ENCODE data around the gene TMEM41A. TPM values are rescaled to one million over a fixed set of nuclear protein-coding genes. Genes with fewer than 3 reads are reported as not detected.

Gene TMEM41A
- total RNA-seq, 1 experiment from 2014 or later: 29.9 TPM

DNA sequence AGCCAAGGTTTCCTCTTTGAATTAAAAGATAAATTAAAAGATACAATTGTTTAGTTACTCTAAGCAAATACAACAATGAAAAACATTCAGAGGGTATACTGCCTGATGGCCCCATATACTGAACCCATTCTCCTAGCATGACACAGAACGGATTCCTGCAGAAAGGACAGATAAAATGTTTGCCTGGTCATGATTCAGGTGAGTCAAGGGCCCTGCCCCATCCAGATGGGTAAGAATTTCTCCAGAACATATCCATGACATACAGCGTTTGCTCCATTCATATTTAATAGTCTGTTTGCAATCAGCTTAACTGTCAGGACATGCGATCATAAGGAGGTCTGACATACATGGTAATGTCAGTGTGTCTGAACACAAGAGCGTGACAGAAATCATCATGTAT, 8.6 kb downstream of the TMEM41A start:
- Histone ChIP-seq H3K36me3 (ENCODE audit: insufficient read depth, low read length, poor library complexity, severe bottlenecking) (peaks cover 29% of the 10 kb centered on the region), H3K27ac (ENCODE audit: low read depth, low read length, poor library complexity, severe bottlenecking) (no peak overlapping the region), H3K4me1 (ENCODE audit: insufficient read depth, low read length, poor library complexity, severe bottlenecking) (no peaks in the 10 kb centered on the region), H3K9me3 (ENCODE audit: low read depth, low read length, poor library complexity, severe bottlenecking) (no peaks in the 10 kb centered on the region), H3K4me3 (ENCODE audit: low read depth, low read length, poor library complexity, severe bottlenecking) (no peak overlapping the region), H3K27me3 (replicated peaks; ENCODE audit: insufficient read depth, low read depth, low read length, poor library complexity) (no peaks in the 10 kb centered on the region)
- no TSS peak for BruUV-seq (replicated peaks)
- TF ChIP-seq, protein P1, sequence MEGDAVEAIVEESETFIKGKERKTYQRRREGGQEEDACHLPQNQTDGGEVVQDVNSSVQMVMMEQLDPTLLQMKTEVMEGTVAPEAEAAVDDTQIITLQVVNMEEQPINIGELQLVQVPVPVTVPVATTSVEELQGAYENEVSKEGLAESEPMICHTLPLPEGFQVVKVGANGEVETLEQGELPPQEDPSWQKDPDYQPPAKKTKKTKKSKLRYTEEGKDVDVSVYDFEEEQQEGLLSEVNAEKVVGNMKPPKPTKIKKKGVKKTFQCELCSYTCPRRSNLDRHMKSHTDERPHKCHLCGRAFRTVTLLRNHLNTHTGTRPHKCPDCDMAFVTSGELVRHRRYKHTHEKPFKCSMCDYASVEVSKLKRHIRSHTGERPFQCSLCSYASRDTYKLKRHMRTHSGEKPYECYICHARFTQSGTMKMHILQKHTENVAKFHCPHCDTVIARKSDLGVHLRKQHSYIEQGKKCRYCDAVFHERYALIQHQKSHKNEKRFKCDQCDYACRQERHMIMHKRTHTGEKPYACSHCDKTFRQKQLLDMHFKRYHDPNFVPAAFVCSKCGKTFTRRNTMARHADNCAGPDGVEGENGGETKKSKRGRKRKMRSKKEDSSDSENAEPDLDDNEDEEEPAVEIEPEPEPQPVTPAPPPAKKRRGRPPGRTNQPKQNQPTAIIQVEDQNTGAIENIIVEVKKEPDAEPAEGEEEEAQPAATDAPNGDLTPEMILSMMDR (conservative IDR thresholded peaks at IDR 0.05; ENCODE audit: low read depth, low read length): no peak
- no peak for TF ChIP-seq EZH2 (IDR thresholded peaks at IDR 0.05; ENCODE audit: borderline replicate concordance, low read depth, low read length, poor library complexity, severe bottlenecking)
- CTCF ChIA-PET: no interaction called here
- intact Hi-C loops (cut with micrococcal nuclease; ENCODE audit: unreplicated experiment): no loop called here
- POLR2A ChIA-PET (ENCODE audit: low non-redundant PET): no interaction called here
- DNase-seq (ENCODE audit: low spot score): no peak

DNA sequence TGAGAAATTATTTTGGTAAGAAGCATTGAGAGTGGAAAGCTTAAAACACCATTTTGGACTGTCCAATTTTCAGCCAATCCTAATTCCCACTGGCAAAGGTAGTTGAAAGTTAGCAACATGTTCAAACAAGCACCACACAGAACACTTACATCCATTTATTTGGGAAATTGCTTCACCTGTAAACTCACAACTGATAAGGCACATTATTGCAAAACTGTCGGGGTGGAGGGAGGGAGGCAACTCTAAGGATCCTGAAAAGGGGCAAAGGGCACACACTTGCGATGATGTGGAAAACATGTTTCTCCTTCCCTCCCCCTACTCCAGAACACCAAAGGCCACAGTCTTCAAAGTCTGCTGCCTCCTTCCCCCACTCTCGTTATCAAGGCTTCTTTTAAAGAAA, 9.4 kb downstream of the TMEM41A start:
- Histone ChIP-seq H3K27me3 (replicated peaks; ENCODE audit: insufficient read depth, low read depth, low read length, poor library complexity) (no peaks in the 10 kb centered on the region), H3K4me3 (ENCODE audit: low read depth, low read length, poor library complexity, severe bottlenecking) (no peak overlapping the region), H3K36me3 (ENCODE audit: insufficient read depth, low read length, poor library complexity, severe bottlenecking) (peaks cover 24% of the 10 kb centered on the region), H3K27ac (ENCODE audit: low read depth, low read length, poor library complexity, severe bottlenecking) (no peak overlapping the region), H3K9me3 (ENCODE audit: low read depth, low read length, poor library complexity, severe bottlenecking) (no peaks in the 10 kb centered on the region), H3K4me1 (ENCODE audit: insufficient read depth, low read length, poor library complexity, severe bottlenecking) (no peaks in the 10 kb centered on the region)
- DNase-seq (ENCODE audit: low spot score): no peak
- no TSS peak for BruUV-seq (replicated peaks)
- TF ChIP-seq EZH2 (IDR thresholded peaks at IDR 0.05; ENCODE audit: borderline replicate concordance, low read depth, low read length, poor library complexity, severe bottlenecking): no peak
- TF ChIP-seq, protein P1 (conservative IDR thresholded peaks at IDR 0.05; ENCODE audit: low read depth, low read length): no peak
- intact Hi-C loops (cut with micrococcal nuclease; ENCODE audit: unreplicated experiment): no loop called here
- ChIA-PET CTCF (no interaction called here), POLR2A (ENCODE audit: low non-redundant PET) (no interaction called here)

DNA sequence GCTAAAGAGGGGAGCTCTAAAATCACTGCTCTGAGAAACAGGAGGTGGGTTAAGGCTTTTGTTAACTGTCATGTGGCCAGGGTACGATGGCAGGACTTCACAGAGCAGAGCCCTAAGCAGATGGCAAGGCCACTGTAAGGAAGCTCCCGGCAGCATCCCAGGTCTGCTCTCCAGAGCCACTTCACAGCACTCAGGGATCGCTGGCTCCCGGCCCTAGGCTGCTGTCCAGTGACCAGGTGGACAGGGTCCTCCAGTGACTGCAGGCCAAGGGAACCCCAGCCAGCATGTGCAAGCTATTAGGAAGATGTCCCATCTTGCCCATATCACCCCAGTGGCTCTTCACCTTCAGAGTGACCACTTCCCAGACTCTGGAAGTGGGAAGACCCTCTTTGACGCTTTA, 10.4 kb downstream of the TMEM41A start:
- ChIA-PET POLR2A (ENCODE audit: low non-redundant PET) (no interaction called here), CTCF (no interaction called here)
- no TSS peak for BruUV-seq (replicated peaks)
- Histone ChIP-seq H3K36me3 (ENCODE audit: insufficient read depth, low read length, poor library complexity, severe bottlenecking) (peaks cover 16% of the 10 kb centered on the region), H3K4me3 (ENCODE audit: low read depth, low read length, poor library complexity, severe bottlenecking) (no peak overlapping the region), H3K9me3 (ENCODE audit: low read depth, low read length, poor library complexity, severe bottlenecking) (no peaks in the 10 kb centered on the region), H3K27ac (ENCODE audit: low read depth, low read length, poor library complexity, severe bottlenecking) (no peak overlapping the region), H3K4me1 (ENCODE audit: insufficient read depth, low read length, poor library complexity, severe bottlenecking) (no peaks in the 10 kb centered on the region), H3K27me3 (replicated peaks; ENCODE audit: insufficient read depth, low read depth, low read length, poor library complexity) (no peaks in the 10 kb centered on the region)
- no peak for DNase-seq (ENCODE audit: low spot score)
- TF ChIP-seq, protein P1 (conservative IDR thresholded peaks at IDR 0.05; ENCODE audit: low read depth, low read length): no peak
- no peak for TF ChIP-seq EZH2 (IDR thresholded peaks at IDR 0.05; ENCODE audit: borderline replicate concordance, low read depth, low read length, poor library complexity, severe bottlenecking)
- intact Hi-C loops (cut with micrococcal nuclease; ENCODE audit: unreplicated experiment): no loop called here
